ENCODE results near the gene TTC9. TPM values are rescaled to one million over a fixed set of nuclear protein-coding genes. Genes with fewer than 3 reads are reported as not detected.
"Not testable (repeated sequence)": the region's sequence is repeated elsewhere in the genome, so short reads cannot be mapped to it uniquely, and the experiment has no call there.

Gene TTC9
- total RNA-seq, 2 donors from 2014 or later = 1.6 to 2.6 TPM

GRCh38 chr14:70701610-70702009 is 59.9 kb downstream of the TTC9 start:
- Histone ChIP-seq H3K4me1 (peaks cover 8% of the 10 kb centered on the region), H3K4me3 (no peak overlapping the region), H3K27ac (no peak overlapping the region), H3K9me3 (no peaks in the 10 kb centered on the region), H3K27me3 (no peaks in the 10 kb centered on the region), H3K36me3 (replicated peaks in 1 of 2; ENCODE audit: insufficient read depth in 1 of 2, low read depth in 2 of 2) (no peaks in the 10 kb centered on the region)
- intact Hi-C loops (cut with DNase I) = no loop called here
- ATAC-seq = no peak
- no peak for DNase-seq
- TF ChIP-seq CTCF (IDR thresholded peaks at IDR 0.05) (no peak), POLR2A (IDR thresholded peaks at IDR 0.05) (no peak)

- Histone ChIP-seq H3K4me3 (no peak overlapping the region), H3K36me3 (replicated peaks in 1 of 2; ENCODE audit: insufficient read depth in 1 of 2, low read depth in 2 of 2) (no peaks in the 10 kb centered on the region), H3K9me3 (no peaks in the 10 kb centered on the region), H3K27me3 (no peaks in the 10 kb centered on the region), H3K27ac (no peak overlapping the region), H3K4me1 (peaks cover 8% of the 10 kb centered on the region)
- ATAC-seq (no peak), DNase-seq (no peak)
- intact Hi-C loops (cut with DNase I) = no loop called here
- TF ChIP-seq POLR2A (IDR thresholded peaks at IDR 0.05) (no peak), CTCF (IDR thresholded peaks at IDR 0.05) (no peak)
- 57 to 81% methylated on average over 3 of the region's 3 CpGs for WGBS, 2 donors
These were observed 60.4 kb downstream of the TTC9 start for GRCh38 chr14:70702161-70702560.

GRCh38 chr14:70703621-70704168 is 62.0 kb downstream of the TTC9 start:
- H3K27ac ChIP-seq; H3K36me3 ChIP-seq (replicated peaks in 1 of 2; ENCODE audit: insufficient read depth in 1 of 2, low read depth in 2 of 2); intact Hi-C loops (cut with DNase I); H3K9me3 ChIP-seq; H3K4me3 ChIP-seq; H3K27me3 ChIP-seq; H3K4me1 ChIP-seq: not testable (repeated sequence)
- DNase-seq = peak; percentile 41 to 54 (median 42)
- ATAC-seq = peak; percentile 36
- 61 to 69% methylated on average over 1 of the region's 1 CpG for WGBS, 2 donors

- H3K27ac ChIP-seq = no peak overlapping the region
- H3K9me3 ChIP-seq = no peaks in the 10 kb centered on the region
- no peak for TF ChIP-seq CTCF (IDR thresholded peaks at IDR 0.05)
- no peak for TF ChIP-seq POLR2A (IDR thresholded peaks at IDR 0.05)
- intact Hi-C loops (cut with DNase I) = no loop called here
- H3K27me3 ChIP-seq = no peaks in the 10 kb centered on the region
- no peaks in the 10 kb centered on the region for H3K36me3 ChIP-seq (replicated peaks in 1 of 2; ENCODE audit: insufficient read depth in 1 of 2, low read depth in 2 of 2)
- no peak for ATAC-seq
- H3K4me3 ChIP-seq = no peak overlapping the region
- WGBS, 2 donors = 77 to 91% methylated on average over 1 of the region's 1 CpG
- H3K4me1 ChIP-seq = peaks cover 8% of the 10 kb centered on the region
- DNase-seq = no peak
These were observed 63.2 kb downstream of the TTC9 start for GRCh38 chr14:70704960-70705359.

- TF ChIP-seq CTCF (IDR thresholded peaks at IDR 0.05) = no peak
- TF ChIP-seq POLR2A (IDR thresholded peaks at IDR 0.05) = no peak
- ATAC-seq (no peak), DNase-seq (no peak)
- Histone ChIP-seq H3K27me3 (no peaks in the 10 kb centered on the region), H3K9me3 (no peaks in the 10 kb centered on the region), H3K36me3 (replicated peaks in 1 of 2; ENCODE audit: insufficient read depth in 1 of 2, low read depth in 2 of 2) (no peaks in the 10 kb centered on the region), H3K4me1 (peaks cover 8% of the 10 kb centered on the region), H3K4me3 (no peak overlapping the region), H3K27ac (no peak overlapping the region)
- intact Hi-C loops (cut with DNase I) = no loop called here
These were observed 64.5 kb downstream of the TTC9 start for GRCh38 chr14:70706177-70706576.

Data from body of pancreas (tissue), 4 donors.